Effector CD8-positive, alpha-beta T cell (primary cell): ENCODE data around the gene ELMO3.

Experiments
- DNase-seq: peaks from one replicate; lab custom pipeline; 2025; lab: John Stamatoyannopoulos, UW

The ELMO3 gene

GRCh38 chr16:67196881-67197280 is 2.0 kb upstream of the ELMO3 start:
- no peak for DNase-seq

GRCh38 chr16:67197704-67198103 is 1.2 kb upstream of the ELMO3 start:
- DNase-seq = no peak

- no peak for DNase-seq
These were observed 645 bp upstream of the ELMO3 start for GRCh38 chr16:67198238-67198734.

DNA sequence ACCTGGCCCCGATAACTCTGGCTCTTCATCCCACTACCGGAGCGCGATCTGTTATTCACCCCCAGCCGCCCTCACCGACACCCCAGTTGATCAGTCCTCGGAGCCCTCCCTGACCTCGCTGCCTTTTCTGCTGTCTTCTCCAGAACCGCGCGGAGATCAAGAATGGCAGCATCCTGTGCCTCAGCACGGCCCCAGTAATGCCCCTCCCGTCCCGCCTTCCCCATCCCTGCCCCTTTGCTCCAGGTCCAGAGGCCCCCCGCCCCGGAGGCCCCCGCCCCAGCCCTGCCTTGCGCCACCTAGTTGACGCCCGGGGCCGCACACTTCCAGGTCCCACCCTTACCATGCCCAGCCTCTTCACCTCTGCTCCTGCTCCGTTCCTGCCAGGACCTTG is 872 bp downstream of the ELMO3 start:
- no peak for DNase-seq

DNA sequence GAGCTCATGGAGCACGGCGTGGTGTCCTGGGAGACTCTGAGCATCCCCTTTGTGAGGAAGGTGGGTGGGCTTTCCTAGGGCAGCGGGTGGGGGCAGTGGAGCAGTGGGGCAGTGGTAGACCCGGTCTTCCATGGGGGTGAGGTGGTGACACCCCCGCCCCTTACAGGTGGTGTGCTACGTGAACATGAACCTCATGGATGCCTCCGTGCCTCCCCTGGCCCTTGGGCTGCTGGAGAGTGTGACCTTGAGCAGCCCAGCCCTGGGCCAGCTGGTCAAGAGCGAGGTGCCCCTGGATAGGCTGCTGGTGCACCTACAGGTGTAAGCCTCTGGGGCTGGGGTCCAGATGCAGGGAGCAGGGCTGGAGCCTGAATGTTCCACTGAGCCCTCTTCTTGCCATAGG is 1.6 kb downstream of the ELMO3 start:
- DNase-seq = no peak

GRCh38 chr16:67201411-67202345 is 2.7 kb downstream of the ELMO3 start:
- no peak for DNase-seq

GRCh38 chr16:67202426-67202825 is 3.5 kb downstream of the ELMO3 start:
- no peak for DNase-seq

DNA sequence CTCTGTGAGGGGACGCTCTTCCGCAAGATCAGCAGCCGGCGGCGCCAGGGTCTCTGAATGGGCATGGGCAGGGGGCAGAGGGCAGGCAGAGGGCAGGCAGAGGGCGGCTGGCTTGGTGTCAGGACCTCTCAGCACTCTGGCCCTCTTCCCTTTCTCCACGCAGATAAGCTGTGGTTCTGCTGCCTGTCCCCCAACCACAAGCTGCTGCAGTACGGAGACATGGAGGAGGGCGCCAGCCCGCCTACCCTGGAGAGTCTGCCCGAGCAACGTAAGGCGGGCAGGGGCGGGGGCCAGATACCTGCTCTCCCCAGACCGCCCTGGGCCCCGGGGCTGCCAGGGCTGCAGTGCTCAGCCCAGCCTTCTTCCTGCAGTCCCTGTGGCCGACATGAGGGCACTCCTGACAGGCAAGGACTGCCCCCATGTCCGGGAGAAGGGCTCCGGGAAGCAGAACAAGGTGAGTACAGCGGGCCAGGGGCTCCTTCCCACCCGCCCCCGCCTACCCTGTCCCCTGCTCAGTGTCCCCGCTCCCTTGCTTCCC is 4.1 kb downstream of the ELMO3 start:
- DNase-seq = no peak

GRCh38 chr16:67204076-67204475 is 5.1 kb downstream of the ELMO3 start:
- DNase-seq = no peak

GRCh38 chr16:67206129-67206837 is 7.4 kb downstream of the ELMO3 start:
- DNase-seq = no peak

GRCh38 chr16:67206838-67207248 is 7.9 kb downstream of the ELMO3 start:
- no peak for DNase-seq

DNA sequence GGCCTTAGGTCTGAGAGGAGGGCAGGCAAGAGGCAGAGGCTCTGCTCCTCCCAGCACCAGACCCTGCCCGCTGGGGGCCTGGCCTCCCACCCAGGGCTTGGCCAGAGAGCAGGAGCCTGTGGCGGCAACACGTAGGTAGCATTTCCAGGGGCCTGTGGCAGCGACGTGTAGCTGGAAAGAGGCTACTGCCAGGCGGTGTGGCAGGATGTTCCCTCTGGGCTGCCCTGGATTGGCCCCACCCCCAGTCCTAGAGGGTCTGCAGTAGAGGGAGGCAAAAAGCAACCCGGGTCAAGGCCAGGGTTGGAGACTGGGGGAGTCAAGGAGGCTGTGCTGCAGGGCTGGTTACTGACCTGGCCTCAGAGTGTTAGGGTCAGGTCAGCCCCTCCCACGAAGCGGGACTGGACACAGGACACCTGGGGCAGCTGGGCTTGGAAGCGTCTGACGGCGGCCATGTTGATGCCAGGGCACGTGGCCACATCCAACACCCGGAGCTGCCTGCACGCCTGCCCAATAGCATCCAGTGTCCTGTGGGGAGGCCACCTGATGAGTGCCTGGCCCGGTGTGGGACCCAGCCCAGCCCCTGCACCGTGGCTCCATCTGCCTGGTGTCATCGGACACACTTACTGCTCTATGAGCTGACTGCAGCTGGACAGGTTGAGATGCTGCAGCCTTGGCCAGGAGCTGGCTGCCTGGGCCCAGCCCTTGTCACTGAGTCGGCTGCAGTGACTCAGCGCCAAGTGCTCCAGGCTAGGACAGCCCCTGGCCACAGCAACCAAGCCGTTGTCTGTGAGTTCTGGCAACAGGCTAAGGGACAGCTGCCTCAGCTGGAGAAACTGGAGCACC is 8.5 kb downstream of the ELMO3 start:
- no peak for DNase-seq

GRCh38 chr16:67208154-67208896 is 9.4 kb downstream of the ELMO3 start:
- DNase-seq = no peak

GRCh38 chr16:67209565-67209964 is 10.6 kb downstream of the ELMO3 start:
- DNase-seq = no peak

- DNase-seq = no peak
These were observed 11.4 kb downstream of the ELMO3 start for GRCh38 chr16:67210069-67210937.

DNA sequence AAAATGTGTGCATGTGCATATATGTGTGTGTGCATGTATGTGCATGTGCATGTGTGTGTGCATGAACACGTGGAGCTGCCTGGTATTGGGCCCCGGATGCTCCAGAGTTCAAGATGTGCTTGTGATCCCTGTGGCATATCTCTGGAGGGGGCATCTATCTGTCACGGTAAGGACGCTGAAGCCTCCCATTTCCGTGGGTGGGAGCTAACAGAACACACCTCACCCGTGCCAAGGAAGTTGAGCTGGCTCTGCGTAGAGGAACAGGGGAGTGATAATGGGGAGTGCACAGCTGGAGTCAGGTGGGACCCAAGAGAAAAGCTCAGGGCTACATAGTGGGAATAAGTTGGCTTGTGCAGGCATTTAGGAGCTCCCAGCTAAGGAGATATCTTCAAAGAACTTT is 12.7 kb downstream of the ELMO3 start:
- DNase-seq = no peak

DNA sequence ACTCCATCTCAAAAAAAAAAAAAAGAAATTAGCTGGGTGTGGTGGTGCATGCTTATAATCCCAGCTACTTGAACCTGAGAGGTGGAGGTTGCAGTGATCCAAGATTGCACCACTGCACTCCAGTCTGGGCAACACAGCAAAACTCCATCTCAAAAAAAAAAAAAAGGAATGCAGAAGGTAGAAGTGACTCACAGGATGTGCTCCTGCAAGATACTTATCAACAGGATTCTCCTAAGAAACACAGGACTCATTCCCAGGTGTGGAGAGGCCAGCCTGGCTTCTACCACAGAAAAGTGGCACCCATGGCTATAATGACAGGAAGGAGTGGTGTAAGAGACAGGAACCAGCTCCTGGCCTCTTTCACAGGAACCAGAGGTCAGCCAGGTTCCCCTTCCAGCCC is 13.8 kb downstream of the ELMO3 start:
- no peak for DNase-seq

- DNase-seq = no peak
These were observed 14.5 kb downstream of the ELMO3 start for GRCh38 chr16:67213197-67214019.

DNA sequence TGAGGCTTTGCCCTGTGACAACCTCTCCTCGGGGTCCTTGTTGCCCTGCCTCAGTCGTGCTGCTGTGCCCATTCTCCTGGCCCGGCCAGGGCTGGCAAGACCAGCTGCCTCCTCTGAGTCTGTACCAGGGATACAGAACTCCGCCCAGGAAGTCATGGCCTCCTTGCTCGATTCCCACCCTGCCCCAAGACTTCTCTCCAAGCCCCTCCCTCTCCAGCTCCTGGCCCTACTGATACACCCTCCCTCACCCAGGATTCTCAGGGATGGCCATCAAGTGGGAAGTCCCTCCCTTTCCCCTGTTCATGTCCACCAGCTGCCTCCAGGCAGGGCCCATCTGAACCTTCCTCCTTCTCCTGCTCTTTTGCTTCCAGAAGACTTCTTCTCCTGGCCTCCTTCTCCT is 16.8 kb downstream of the ELMO3 start:
- no peak for DNase-seq
